Measurements from ENCODE around the gene SCNN1A.

Gene SCNN1A

DNA sequence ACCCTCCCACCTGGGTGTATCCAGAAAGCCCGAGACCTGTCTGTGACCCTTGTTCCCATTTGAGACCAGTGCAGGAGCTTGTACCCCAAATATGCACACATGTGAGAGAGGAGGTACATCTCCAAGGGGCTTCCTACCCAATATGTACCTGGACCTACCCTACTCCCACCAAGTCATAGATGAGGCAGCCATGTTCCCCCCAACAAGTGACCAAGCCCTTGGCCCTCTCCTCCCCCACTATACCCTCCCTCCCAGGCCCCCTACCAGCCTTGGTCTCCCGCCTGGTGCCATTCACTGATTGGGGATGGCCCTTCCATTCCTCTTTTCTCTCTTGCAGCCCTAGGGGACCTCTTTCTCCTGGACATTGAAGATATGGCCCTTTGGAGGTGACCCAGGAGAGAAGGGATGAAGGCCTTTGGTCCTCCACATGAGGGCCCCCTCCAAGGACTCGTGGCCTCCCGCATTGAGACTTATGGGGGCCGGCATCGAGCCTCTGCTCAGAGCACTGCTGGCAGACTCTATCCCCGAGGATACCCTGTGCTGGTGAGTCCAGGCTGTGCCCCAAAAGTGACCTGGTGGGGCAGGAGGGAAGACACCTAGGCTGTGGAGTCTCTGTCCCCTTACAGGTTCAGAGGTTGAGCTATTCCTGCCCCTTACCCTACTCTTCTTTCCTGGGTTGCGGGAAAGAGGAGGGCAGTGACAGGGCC lies 63.4 kb downstream of the SCNN1A start:
- no peaks in the 10 kb centered on the region for H3K27me3 ChIP-seq
- DNase-seq: no peak
- H3K36me3 ChIP-seq: no peaks in the 10 kb centered on the region
- H3K9me3 ChIP-seq: no peaks in the 10 kb centered on the region
- TF ChIP-seq, protein P1, sequence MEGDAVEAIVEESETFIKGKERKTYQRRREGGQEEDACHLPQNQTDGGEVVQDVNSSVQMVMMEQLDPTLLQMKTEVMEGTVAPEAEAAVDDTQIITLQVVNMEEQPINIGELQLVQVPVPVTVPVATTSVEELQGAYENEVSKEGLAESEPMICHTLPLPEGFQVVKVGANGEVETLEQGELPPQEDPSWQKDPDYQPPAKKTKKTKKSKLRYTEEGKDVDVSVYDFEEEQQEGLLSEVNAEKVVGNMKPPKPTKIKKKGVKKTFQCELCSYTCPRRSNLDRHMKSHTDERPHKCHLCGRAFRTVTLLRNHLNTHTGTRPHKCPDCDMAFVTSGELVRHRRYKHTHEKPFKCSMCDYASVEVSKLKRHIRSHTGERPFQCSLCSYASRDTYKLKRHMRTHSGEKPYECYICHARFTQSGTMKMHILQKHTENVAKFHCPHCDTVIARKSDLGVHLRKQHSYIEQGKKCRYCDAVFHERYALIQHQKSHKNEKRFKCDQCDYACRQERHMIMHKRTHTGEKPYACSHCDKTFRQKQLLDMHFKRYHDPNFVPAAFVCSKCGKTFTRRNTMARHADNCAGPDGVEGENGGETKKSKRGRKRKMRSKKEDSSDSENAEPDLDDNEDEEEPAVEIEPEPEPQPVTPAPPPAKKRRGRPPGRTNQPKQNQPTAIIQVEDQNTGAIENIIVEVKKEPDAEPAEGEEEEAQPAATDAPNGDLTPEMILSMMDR (IDR thresholded peaks at IDR 0.05; ENCODE audit: low read depth, low read length): no peak
- H3K4me3 ChIP-seq (ENCODE audit: low read depth, low read length): no peak overlapping the region
- H3K4me1 ChIP-seq: peaks cover 4% of the 10 kb centered on the region; the same call in 1 of the 2 replicates

DNA sequence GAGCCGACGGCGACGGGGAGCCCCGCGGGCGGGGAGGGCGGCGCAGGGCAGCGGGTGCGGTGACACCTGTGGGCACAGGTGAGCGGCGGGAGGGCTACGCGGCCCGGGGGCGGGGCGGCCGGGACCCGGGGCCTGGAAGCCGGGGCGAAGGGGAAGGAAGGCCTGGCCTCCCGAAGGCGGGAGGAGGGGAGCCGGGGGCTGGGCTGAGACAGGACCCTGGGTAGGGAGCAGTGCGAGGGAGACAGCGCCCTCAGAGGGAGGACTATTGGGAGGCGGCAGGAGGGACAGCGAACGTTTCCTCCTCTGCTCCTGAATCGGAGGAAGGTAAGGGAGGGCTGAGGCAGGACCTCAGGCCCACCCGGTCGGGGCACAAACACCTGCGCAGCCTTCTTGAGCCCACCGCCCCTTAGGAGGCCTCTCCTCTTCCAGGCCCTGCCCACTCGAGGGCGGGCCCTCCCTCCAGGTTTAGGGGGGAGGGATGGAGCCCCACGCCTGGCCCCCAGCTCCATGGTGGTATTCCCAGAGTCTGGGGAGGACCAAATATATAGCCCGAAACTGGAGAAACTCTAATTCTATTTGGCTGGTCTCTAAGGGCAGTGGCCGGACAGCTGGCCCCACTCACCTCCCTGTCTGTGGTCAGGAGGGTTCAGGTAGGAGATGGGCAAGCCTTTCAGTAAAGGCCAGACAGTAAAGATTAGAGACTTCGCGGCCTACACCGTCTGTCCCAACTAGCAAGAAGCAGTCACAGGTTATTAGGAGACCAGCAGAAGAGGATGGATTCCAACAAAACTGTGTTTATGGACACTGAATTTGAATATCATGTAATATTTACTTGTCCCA lies 64.4 kb downstream of the SCNN1A start:
- no peak overlapping the region for H3K4me3 ChIP-seq (ENCODE audit: low read depth, low read length)
- H3K4me1 ChIP-seq: peaks cover 4% of the 10 kb centered on the region; the same call in 1 of the 2 replicates
- no peaks in the 10 kb centered on the region for H3K27me3 ChIP-seq
- H3K36me3 ChIP-seq: no peaks in the 10 kb centered on the region
- no peaks in the 10 kb centered on the region for H3K9me3 ChIP-seq
- DNase-seq: no peak
- TF ChIP-seq, protein P1 (IDR thresholded peaks at IDR 0.05; ENCODE audit: low read depth, low read length): no peak

DNA sequence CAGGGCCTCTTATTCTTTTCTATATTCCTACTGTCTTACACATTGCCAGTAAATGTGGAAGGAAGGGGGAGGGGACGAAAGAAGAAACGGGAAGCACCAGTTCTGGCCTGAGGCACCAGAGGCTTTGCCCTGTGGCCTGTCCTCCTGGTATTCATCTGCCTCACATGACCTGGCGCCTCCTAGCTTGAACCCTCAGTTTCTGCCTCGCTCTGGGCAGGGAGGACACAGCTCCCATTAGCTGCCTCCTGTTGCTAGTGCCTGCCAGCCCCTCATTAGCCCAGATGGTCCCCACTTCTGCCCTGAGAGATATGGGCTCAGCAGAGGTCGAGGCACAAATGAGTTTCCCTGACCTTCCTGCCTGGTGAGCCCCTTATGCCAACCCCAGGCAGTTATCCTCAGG lies 67.8 kb downstream of the SCNN1A start:
- no peak for DNase-seq
- no peak overlapping the region for H3K4me3 ChIP-seq (ENCODE audit: low read depth, low read length)
- H3K27me3 ChIP-seq: no peaks in the 10 kb centered on the region
- peaks cover under 1% of the 10 kb centered on the region; the same call in 1 of the 2 replicates for H3K4me1 ChIP-seq
- TF ChIP-seq, protein P1 (IDR thresholded peaks at IDR 0.05; ENCODE audit: low read depth, low read length): no peak
- no peaks in the 10 kb centered on the region for H3K9me3 ChIP-seq
- no peaks in the 10 kb centered on the region for H3K36me3 ChIP-seq

DNA sequence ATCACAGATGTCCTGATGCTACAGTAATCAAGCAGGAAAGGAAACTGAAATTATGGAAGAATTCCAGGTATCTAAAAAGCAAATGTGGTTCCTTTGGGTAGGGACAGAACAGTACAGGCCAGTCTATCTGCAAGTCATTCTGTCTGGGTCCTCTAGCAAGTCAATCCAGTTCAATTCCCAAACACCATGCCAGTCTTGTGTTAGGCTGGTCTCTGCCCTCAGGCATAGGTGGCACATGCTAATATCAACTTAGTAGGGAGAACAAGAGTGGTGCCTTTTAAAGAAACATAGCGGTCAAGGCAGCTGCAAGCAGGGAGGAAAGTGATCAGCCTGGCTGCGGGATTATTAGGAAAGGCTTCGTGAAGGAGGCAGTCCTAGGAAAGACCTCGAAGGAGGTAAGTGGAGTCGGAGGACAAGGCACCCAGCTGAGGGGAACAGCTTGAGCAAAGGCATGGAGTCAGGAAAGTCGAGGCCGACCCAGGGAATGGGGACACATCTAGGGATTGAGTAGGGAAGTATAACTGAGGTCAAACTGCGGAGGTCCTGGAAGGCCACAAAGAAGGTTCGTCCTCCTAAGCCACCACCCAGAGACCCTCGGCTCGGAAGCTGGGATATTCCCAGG lies 68.7 kb downstream of the SCNN1A start:
- TF ChIP-seq, protein P1 (IDR thresholded peaks at IDR 0.05; ENCODE audit: low read depth, low read length): no peak
- Histone ChIP-seq H3K4me3 (ENCODE audit: low read depth, low read length) (no peak overlapping the region), H3K36me3 (no peaks in the 10 kb centered on the region), H3K4me1 (no peaks in the 10 kb centered on the region), H3K9me3 (no peaks in the 10 kb centered on the region), H3K27me3 (no peaks in the 10 kb centered on the region)
- no peak for DNase-seq

DNA sequence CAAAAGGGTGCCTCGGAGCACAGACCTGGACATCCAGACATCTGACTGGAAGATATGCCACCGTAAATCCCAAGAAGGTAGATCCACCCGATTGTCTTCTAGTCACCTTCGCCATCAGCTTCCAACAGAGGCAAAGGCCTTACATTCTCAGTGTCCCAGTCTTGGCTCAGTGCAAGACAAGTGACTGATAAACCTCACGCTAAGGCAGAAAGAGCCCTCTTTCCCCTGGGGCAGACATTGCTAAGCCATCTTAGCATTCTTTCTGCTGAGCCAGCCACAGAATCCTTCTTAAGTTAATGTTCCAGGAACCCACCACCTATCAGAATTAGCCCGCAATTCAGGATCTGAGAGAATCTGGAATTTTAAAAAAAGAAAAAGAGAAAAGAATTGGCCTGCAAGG lies 69.2 kb downstream of the SCNN1A start:
- Histone ChIP-seq H3K4me1 (no peaks in the 10 kb centered on the region), H3K36me3 (no peaks in the 10 kb centered on the region), H3K9me3 (no peaks in the 10 kb centered on the region), H3K27me3 (no peaks in the 10 kb centered on the region), H3K4me3 (ENCODE audit: low read depth, low read length) (no peak overlapping the region)
- no peak for DNase-seq
- TF ChIP-seq, protein P1 (IDR thresholded peaks at IDR 0.05; ENCODE audit: low read depth, low read length): no peak
